A673 (cell line): Measurements from ENCODE around the gene FAAP20.

ENCODE experiments used
- CTCF ChIP-seq: fragments of 300-800, 200-600 bp; sonication (generic); conservative IDR thresholded peaks from 2 replicates; pipeline ENCODE4 v1.5.1; 2017; ENCODE audit warnings: low read depth, mild to moderate bottlenecking, antibody characterized with exemption, low read length, moderate library complexity, mixed read lengths
- EZH2 ChIP-seq: fragments of 200-600 bp; sonication (generic); IDR thresholded peaks from 2 replicates; pipeline ENCODE4 v1.6.1; 2017; ENCODE audit warnings: borderline replicate concordance, low read depth, mild to moderate bottlenecking, mixed read lengths, antibody characterized with exemption, low read length; ENCODE audit not compliant: poor library complexity, severe bottlenecking

DNA sequence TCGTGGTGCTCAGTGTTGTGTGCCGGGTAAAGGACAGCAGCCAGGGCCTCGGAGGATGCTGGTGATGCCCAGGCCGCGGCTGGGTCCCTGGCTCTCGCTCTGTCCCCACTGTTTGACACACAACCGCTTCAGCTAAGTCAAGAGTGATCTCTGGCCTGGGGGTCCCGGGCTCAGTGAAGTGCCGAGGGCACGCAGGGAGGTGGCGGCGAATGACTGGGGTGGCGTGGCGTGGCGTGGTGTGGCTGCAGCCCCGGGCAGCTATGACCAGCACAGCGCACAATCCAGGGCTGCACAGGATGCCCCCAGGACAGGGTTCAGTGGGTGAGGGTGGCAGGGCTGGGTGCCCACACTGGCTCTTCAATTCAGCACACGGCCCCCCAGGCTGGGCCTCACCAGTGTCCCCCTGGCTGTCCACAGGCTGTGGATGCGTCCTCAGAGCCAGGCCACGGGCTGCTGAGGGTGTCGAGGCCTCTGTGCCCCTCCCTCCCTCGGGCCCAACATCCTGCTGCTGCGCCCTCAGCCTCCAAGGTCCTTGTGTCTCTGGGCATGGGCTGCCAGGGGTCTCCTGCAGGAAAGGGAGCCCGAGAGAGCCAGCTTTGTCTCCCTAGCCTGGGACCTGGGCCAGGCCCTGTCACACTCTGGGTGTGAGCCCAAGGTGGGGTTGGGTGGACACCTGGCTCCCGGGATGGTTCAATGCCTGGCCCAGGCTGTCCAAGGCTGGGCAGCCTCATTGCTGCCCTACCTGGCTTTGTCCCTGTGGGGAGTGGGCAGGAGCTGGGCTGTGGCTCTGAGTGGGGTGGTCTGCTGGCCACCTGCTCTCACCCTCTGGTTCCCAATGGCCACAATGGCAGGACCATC lies 21.6 kb upstream of the FAAP20 start:
- TF ChIP-seq EZH2 = no peak
- no peak for TF ChIP-seq CTCF
